Kidney (tissue), 14 donors: ENCODE data around the gene CDRT4. TPM values are rescaled to one million over a fixed set of nuclear protein-coding genes. Genes with fewer than 3 reads are reported as not detected.
"Not testable (repeated sequence)": the region's sequence is repeated elsewhere in the genome, so short reads cannot be mapped to it uniquely, and the experiment has no call there.

Source experiments
- DNase-seq, 5 donors: peaks; one replicate each; pipeline ENCODE4 v3.0.0-alpha.2; 2013 to 2020
- FAIRE-seq: peaks from 2 replicates; lab custom pipeline; 2012; peaks lifted over from hg19 to GRCh38; lab: Jason Lieb, UNC
- H3K27ac ChIP-seq, 2 donors: one replicate each; pipeline ENCODE4 v1.7.0; 2013; ENCODE audit warnings: low read depth in 2 of 2, low read length in 2 of 2, inconsistent platforms in 1 of 2
- H3K27me3 ChIP-seq: one replicate; pipeline ENCODE4 v1.7.1; 2013; ENCODE audit warnings: low read length, inconsistent platforms; ENCODE audit not compliant: control insufficient read depth, insufficient read depth
- H3K36me3 ChIP-seq, 3 donors: one replicate each; pipeline versions ENCODE4 v1.7.0 to v1.7.1; 2013; ENCODE audit warnings: low read length in 3 of 3, control low read depth in 1 of 3, inconsistent platforms in 1 of 3; ENCODE audit not compliant: insufficient read depth in 3 of 3, control insufficient read depth in 2 of 3
- H3K4me1 ChIP-seq, 3 donors: one replicate each; pipeline versions ENCODE4 v1.7.0 to v1.7.1; 2013; ENCODE audit warnings: low read length in 3 of 3, inconsistent platforms in 1 of 3, low read depth in 1 of 3; ENCODE audit not compliant: control insufficient read depth in 2 of 3, insufficient read depth in 2 of 3
- H3K4me3 ChIP-seq, 3 donors: one replicate each; pipeline versions ENCODE4 v1.7.0 to v1.8.1; 2013; ENCODE audit warnings: low read length in 3 of 3, control low read depth in 1 of 3, inconsistent platforms in 1 of 3
- H3K9ac ChIP-seq, 3 donors: one replicate each; pipeline versions ENCODE4 v1.7.0 to v1.7.1; 2013; ENCODE audit warnings: low read length in 3 of 3, control low read depth in 1 of 3, inconsistent platforms in 1 of 3
- H3K9me3 ChIP-seq, 3 donors: one replicate each; pipeline versions ENCODE4 v1.7.0 to v1.7.1; 2013; ENCODE audit warnings: low read length in 3 of 3, control low read depth in 1 of 3, inconsistent platforms in 1 of 3; ENCODE audit not compliant: control insufficient read depth in 2 of 3, insufficient read depth in 1 of 3
- CTCF ChIP-seq: IDR thresholded peaks from 3 replicates; pipeline ENCODE4 v1.5.1; 2012; ENCODE audit warnings: mild to moderate bottlenecking, moderate library complexity, borderline replicate concordance; ENCODE audit not compliant: insufficient read depth; ENCODE audit errors: extremely low read depth
- intact Hi-C: fragments of 100-400 bp; cut with DNase I; formaldehyde crosslinking; loops from one replicate; pipeline ENCODE4 v1.11.1; 2022
- polyA plus RNA-seq: library from polyadenylated mRNA; stranded (reverse); fragments of 350-450 nt; fragmentation: Illumina TruSeq; extraction: RNeasy Lipid Tissue Mini Kit (QIAGEN cat#74804); gene quantifications from one replicate; pipeline ENCODE4 v1.2.3, GENCODE V29; 2014; ENCODE audit warnings: low read depth, low replicate concordance; ENCODE audit not compliant: insufficient read depth
- total RNA-seq: library from RNA; stranded (reverse); fragmentation: NEBNext Ultra II Directional; extraction: Animal tissue kit (Norgen Biotek cat#: 25700); gene quantifications from one replicate; pipeline ENCODE4 v1.2.1, GENCODE V29; 2021
- donor health status: control.
- donor health status: control.
- donor health status: control.
- donor health status: control.
- donor health status: control.
- donor health status: DM: yes; HTN: yes; CAD: no.
- donor health status: Normal renal cell carcinoma (clear cell type).

The CDRT4 gene
- total and polyA plus RNA-seq, 2 donors from 2014 or later = 4.6 to 8.0 TPM

GRCh38 chr17:15507896-15508295 is 40.5 kb upstream of the CDRT4 start:
- TF ChIP-seq CTCF = no peak

GRCh38 chr17:15507001-15507400 is 39.6 kb upstream of the CDRT4 start:
- TF ChIP-seq CTCF = no peak
- no peak for FAIRE-seq
- intact Hi-C loops = no loop called here

More at GRCh38 chr17:15507896-15508295, 40.5 kb upstream of the CDRT4 start:
- no peak overlapping the region for H3K4me3 ChIP-seq
- H3K9ac ChIP-seq = no peak overlapping the region
- H3K36me3 ChIP-seq = no peaks in the 10 kb centered on the region
- intact Hi-C loops = no loop called here
- no peak overlapping the region for H3K27ac ChIP-seq
- no peak for DNase-seq
- H3K4me1 ChIP-seq = no peaks in the 10 kb centered on the region
- no peaks in the 10 kb centered on the region for H3K27me3 ChIP-seq
- H3K9me3 ChIP-seq = no peaks in the 10 kb centered on the region
- no peak for FAIRE-seq

GRCh38 chr17:15505708-15506107 is 38.3 kb upstream of the CDRT4 start:
- H3K9ac ChIP-seq, H3K4me3 ChIP-seq: not testable (repeated sequence)

More at GRCh38 chr17:15507001-15507400, 39.6 kb upstream of the CDRT4 start:
- Histone ChIP-seq H3K27ac (no peak overlapping the region), H3K27me3 (no peaks in the 10 kb centered on the region), H3K9ac (no peak overlapping the region), H3K9me3 (no peaks in the 10 kb centered on the region), H3K4me1 (peaks cover 0 to 5% (median 4%) of the 10 kb centered on the region in 3 donors), H3K4me3 (no peak overlapping the region), H3K36me3 (no peaks in the 10 kb centered on the region)
- no peak for DNase-seq

GRCh38 chr17:15503731-15504130 is 36.3 kb upstream of the CDRT4 start:
- Histone ChIP-seq H3K4me1 (peaks cover 4 to 13% (median 9%) of the 10 kb centered on the region in 3 donors), H3K9ac (no peak overlapping the region), H3K9me3 (no peaks in the 10 kb centered on the region), H3K27ac (no peak overlapping the region), H3K27me3 (no peaks in the 10 kb centered on the region), H3K4me3 (no peak overlapping the region), H3K36me3 (no peaks in the 10 kb centered on the region)
- no peak for DNase-seq
- intact Hi-C loops = loop anchor here (5.0 kb wide), 1 partner anchor 246 kb away; no protein-coding TSS in a partner anchor
- no peak for FAIRE-seq
- TF ChIP-seq CTCF = no peak

More at GRCh38 chr17:15505708-15506107, 38.3 kb upstream of the CDRT4 start:
- H3K27ac ChIP-seq, H3K27me3 ChIP-seq, intact Hi-C loops, H3K9me3 ChIP-seq, DNase-seq, FAIRE-seq, H3K36me3 ChIP-seq: not testable (repeated sequence)
- H3K4me1 ChIP-seq = peaks cover 4 to 13% (median 9%) of the 10 kb centered on the region in 3 donors
